Measurements from ENCODE around the gene ADGRB2.

Gene ADGRB2

GRCh38 chr1:31791131-31791858 lies 27.2 kb upstream of the ADGRB2 start:
- Mint-ChIP-seq H3K4me3 (no peak overlapping the region), H3K27ac (no peak overlapping the region), H3K27me3 (peaks cover 4% of the 10 kb centered on the region), H3K9me3 (no peaks in the 10 kb centered on the region), H3K4me1 (peaks cover 10% of the 10 kb centered on the region), H3K36me3 (no peaks in the 10 kb centered on the region)
- DNase-seq (ENCODE audit: low spot score in 2 of 2) = no peak
- ATAC-seq (ENCODE audit: low read depth) = no peak

GRCh38 chr1:31790641-31791091 lies 26.5 kb upstream of the ADGRB2 start:
- Mint-ChIP-seq H3K4me1 (peaks cover 15% of the 10 kb centered on the region), H3K36me3 (no peaks in the 10 kb centered on the region), H3K27me3 (peaks cover 2% of the 10 kb centered on the region), H3K27ac (no peak overlapping the region), H3K4me3 (no peak overlapping the region), H3K9me3 (no peaks in the 10 kb centered on the region)
- ATAC-seq (ENCODE audit: low read depth) (no peak), DNase-seq (ENCODE audit: low spot score in 2 of 2) (no peak)

- Mint-ChIP-seq H3K36me3 (no peaks in the 10 kb centered on the region), H3K9me3 (no peaks in the 10 kb centered on the region), H3K27ac (no peak overlapping the region), H3K27me3 (peaks cover 2% of the 10 kb centered on the region), H3K4me3 (peak overlapping the region; percentile 69), H3K4me1 (peaks cover 17% of the 10 kb centered on the region)
- DNase-seq (ENCODE audit: low spot score in 2 of 2) = no peak
- no peak for ATAC-seq (ENCODE audit: low read depth)
These were observed 26.0 kb upstream of the ADGRB2 start for GRCh38 chr1:31790140-31790539.

GRCh38 chr1:31789259-31790065 lies 25.3 kb upstream of the ADGRB2 start:
- peak; percentile 98 to 100 for DNase-seq (ENCODE audit: low spot score in 2 of 2)
- peak; percentile 61 for ATAC-seq (ENCODE audit: low read depth)
- Mint-ChIP-seq H3K4me1 (peaks cover 24% of the 10 kb centered on the region), H3K27ac (peak overlapping the region; percentile 97), H3K9me3 (no peaks in the 10 kb centered on the region), H3K4me3 (peak overlapping the region; percentile 95), H3K36me3 (no peaks in the 10 kb centered on the region), H3K27me3 (peaks cover 2% of the 10 kb centered on the region)

GRCh38 chr1:31788825-31789256 lies 24.7 kb upstream of the ADGRB2 start:
- H3K27me3 Mint-ChIP-seq = peaks cover 2% of the 10 kb centered on the region
- peaks cover 27% of the 10 kb centered on the region for H3K4me1 Mint-ChIP-seq
- H3K4me3 Mint-ChIP-seq = peak overlapping the region; percentile 95
- no peaks in the 10 kb centered on the region for H3K36me3 Mint-ChIP-seq
- ATAC-seq (ENCODE audit: low read depth) (peak; percentile 51), DNase-seq (ENCODE audit: low spot score in 2 of 2) (peak in 1 of 2 donors; percentile 67)
- H3K9me3 Mint-ChIP-seq = no peaks in the 10 kb centered on the region
- H3K27ac Mint-ChIP-seq = peak overlapping the region; percentile 97

GRCh38 chr1:31788138-31788824 lies 24.1 kb upstream of the ADGRB2 start:
- peak; percentile 93 to 96 for DNase-seq (ENCODE audit: low spot score in 2 of 2)
- peak overlapping the region; percentile 97 for H3K27ac Mint-ChIP-seq
- peaks cover 2% of the 10 kb centered on the region for H3K27me3 Mint-ChIP-seq
- peak; percentile 66 for ATAC-seq (ENCODE audit: low read depth)
- peaks cover 27% of the 10 kb centered on the region for H3K4me1 Mint-ChIP-seq
- peak overlapping the region; percentile 95 for H3K4me3 Mint-ChIP-seq
- no peaks in the 10 kb centered on the region for H3K9me3 Mint-ChIP-seq
- no peaks in the 10 kb centered on the region for H3K36me3 Mint-ChIP-seq

GRCh38 chr1:31787786-31788137 lies 23.6 kb upstream of the ADGRB2 start:
- peak overlapping the region; percentile 97 for H3K27ac Mint-ChIP-seq
- ATAC-seq (ENCODE audit: low read depth) = no peak
- DNase-seq (ENCODE audit: low spot score in 2 of 2) = no peak
- H3K4me3 Mint-ChIP-seq = peak overlapping the region; percentile 95
- H3K36me3 Mint-ChIP-seq = no peaks in the 10 kb centered on the region
- H3K9me3 Mint-ChIP-seq = no peaks in the 10 kb centered on the region
- H3K27me3 Mint-ChIP-seq = no peaks in the 10 kb centered on the region
- H3K4me1 Mint-ChIP-seq = peaks cover 27% of the 10 kb centered on the region

GRCh38 chr1:31787261-31787660 lies 23.1 kb upstream of the ADGRB2 start:
- Mint-ChIP-seq H3K27me3 (no peaks in the 10 kb centered on the region), H3K9me3 (no peaks in the 10 kb centered on the region), H3K4me3 (peak overlapping the region; percentile 95), H3K27ac (peak overlapping the region; percentile 97), H3K36me3 (no peaks in the 10 kb centered on the region), H3K4me1 (peaks cover 27% of the 10 kb centered on the region)
- DNase-seq (ENCODE audit: low spot score in 2 of 2) (no peak), ATAC-seq (ENCODE audit: low read depth) (no peak)

GRCh38 chr1:31786366-31787060 lies 22.4 kb upstream of the ADGRB2 start:
- H3K4me3 Mint-ChIP-seq = no peak overlapping the region
- no peaks in the 10 kb centered on the region for H3K27me3 Mint-ChIP-seq
- H3K9me3 Mint-ChIP-seq = no peaks in the 10 kb centered on the region
- no peak overlapping the region for H3K27ac Mint-ChIP-seq
- peaks cover 27% of the 10 kb centered on the region for H3K4me1 Mint-ChIP-seq
- no peaks in the 10 kb centered on the region for H3K36me3 Mint-ChIP-seq
- DNase-seq (ENCODE audit: low spot score in 2 of 2) (no peak), ATAC-seq (ENCODE audit: low read depth) (no peak)

GRCh38 chr1:31785947-31786290 lies 21.8 kb upstream of the ADGRB2 start:
- Mint-ChIP-seq H3K4me1 (peaks cover 27% of the 10 kb centered on the region), H3K27ac (no peak overlapping the region), H3K9me3 (no peaks in the 10 kb centered on the region), H3K36me3 (no peaks in the 10 kb centered on the region), H3K27me3 (no peaks in the 10 kb centered on the region), H3K4me3 (no peak overlapping the region)
- DNase-seq (ENCODE audit: low spot score in 2 of 2) (no peak), ATAC-seq (ENCODE audit: low read depth) (no peak)

- Mint-ChIP-seq H3K27ac (peak overlapping the region; percentile 82), H3K4me3 (peak overlapping the region; percentile 32), H3K36me3 (no peaks in the 10 kb centered on the region), H3K9me3 (no peaks in the 10 kb centered on the region), H3K27me3 (no peaks in the 10 kb centered on the region), H3K4me1 (peaks cover 27% of the 10 kb centered on the region)
- peak; percentile 63 to 64 for DNase-seq (ENCODE audit: low spot score in 2 of 2)
- ATAC-seq (ENCODE audit: low read depth) = peak; percentile 55
These were observed 21.1 kb upstream of the ADGRB2 start for GRCh38 chr1:31785020-31785946.

GRCh38 chr1:31784356-31785019 lies 20.3 kb upstream of the ADGRB2 start:
- Mint-ChIP-seq H3K4me1 (peaks cover 27% of the 10 kb centered on the region), H3K4me3 (peak overlapping the region; percentile 32), H3K27ac (peak overlapping the region; percentile 82), H3K36me3 (no peaks in the 10 kb centered on the region), H3K9me3 (no peaks in the 10 kb centered on the region), H3K27me3 (no peaks in the 10 kb centered on the region)
- DNase-seq (ENCODE audit: low spot score in 2 of 2) = no peak
- no peak for ATAC-seq (ENCODE audit: low read depth)

Measured in memory B cell (primary cell).